ENCODE measurements around the gene COL19A1.

DNA sequence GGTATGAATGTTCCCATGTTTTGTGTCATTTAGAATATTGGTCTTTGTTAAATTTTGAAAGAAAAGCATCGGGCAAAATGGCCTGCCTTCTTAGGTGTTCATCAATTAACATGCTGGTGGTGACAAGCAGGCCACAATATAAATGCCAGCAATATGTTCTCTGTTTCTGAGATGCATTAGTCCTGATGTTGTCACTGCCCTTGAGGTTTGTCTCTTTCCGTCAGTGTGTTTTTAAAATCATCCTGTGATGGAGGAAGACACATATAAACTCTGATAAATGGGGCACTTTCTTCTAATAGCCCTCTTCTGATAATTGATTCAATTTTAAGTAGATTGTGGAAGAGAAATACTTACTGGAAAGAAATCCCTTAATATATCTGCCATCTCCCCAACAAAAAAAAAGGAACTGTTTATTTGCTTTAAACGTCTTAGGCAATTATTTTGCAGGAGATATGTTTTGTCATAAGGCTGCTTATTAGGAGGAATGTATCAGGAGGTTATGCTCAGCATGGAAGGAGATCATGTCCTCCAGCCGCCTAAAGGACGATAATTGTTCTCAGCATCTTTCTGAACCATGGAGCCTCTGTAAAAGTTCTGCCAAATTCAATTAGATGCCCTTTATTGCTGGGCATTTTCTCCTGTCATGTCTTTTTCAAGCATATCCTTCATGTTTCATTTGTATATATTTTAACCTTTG lies 302.5 kb downstream of the COL19A1 start:
- TF ChIP-seq, protein P1, sequence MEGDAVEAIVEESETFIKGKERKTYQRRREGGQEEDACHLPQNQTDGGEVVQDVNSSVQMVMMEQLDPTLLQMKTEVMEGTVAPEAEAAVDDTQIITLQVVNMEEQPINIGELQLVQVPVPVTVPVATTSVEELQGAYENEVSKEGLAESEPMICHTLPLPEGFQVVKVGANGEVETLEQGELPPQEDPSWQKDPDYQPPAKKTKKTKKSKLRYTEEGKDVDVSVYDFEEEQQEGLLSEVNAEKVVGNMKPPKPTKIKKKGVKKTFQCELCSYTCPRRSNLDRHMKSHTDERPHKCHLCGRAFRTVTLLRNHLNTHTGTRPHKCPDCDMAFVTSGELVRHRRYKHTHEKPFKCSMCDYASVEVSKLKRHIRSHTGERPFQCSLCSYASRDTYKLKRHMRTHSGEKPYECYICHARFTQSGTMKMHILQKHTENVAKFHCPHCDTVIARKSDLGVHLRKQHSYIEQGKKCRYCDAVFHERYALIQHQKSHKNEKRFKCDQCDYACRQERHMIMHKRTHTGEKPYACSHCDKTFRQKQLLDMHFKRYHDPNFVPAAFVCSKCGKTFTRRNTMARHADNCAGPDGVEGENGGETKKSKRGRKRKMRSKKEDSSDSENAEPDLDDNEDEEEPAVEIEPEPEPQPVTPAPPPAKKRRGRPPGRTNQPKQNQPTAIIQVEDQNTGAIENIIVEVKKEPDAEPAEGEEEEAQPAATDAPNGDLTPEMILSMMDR (conservative IDR thresholded peaks at IDR 0.05; ENCODE audit: low read depth in 2 of 2): no peak
- TF ChIP-seq POLR2AphosphoS5 (IDR thresholded peaks at IDR 0.05; ENCODE audit: low read depth) (no peak), NANOG (IDR thresholded peaks at IDR 0.05; ENCODE audit: borderline replicate concordance) (no peak), JUNB (IDR thresholded peaks at IDR 0.05; ENCODE audit: unreplicated experiment) (no peak), EZH2 (IDR thresholded peaks at IDR 0.05; ENCODE audit: low read depth, unreplicated experiment) (no peak)
- TF ChIP-seq, protein P2, sequence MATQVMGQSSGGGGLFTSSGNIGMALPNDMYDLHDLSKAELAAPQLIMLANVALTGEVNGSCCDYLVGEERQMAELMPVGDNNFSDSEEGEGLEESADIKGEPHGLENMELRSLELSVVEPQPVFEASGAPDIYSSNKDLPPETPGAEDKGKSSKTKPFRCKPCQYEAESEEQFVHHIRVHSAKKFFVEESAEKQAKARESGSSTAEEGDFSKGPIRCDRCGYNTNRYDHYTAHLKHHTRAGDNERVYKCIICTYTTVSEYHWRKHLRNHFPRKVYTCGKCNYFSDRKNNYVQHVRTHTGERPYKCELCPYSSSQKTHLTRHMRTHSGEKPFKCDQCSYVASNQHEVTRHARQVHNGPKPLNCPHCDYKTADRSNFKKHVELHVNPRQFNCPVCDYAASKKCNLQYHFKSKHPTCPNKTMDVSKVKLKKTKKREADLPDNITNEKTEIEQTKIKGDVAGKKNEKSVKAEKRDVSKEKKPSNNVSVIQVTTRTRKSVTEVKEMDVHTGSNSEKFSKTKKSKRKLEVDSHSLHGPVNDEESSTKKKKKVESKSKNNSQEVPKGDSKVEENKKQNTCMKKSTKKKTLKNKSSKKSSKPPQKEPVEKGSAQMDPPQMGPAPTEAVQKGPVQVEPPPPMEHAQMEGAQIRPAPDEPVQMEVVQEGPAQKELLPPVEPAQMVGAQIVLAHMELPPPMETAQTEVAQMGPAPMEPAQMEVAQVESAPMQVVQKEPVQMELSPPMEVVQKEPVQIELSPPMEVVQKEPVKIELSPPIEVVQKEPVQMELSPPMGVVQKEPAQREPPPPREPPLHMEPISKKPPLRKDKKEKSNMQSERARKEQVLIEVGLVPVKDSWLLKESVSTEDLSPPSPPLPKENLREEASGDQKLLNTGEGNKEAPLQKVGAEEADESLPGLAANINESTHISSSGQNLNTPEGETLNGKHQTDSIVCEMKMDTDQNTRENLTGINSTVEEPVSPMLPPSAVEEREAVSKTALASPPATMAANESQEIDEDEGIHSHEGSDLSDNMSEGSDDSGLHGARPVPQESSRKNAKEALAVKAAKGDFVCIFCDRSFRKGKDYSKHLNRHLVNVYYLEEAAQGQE (IDR thresholded peaks at IDR 0.05; ENCODE audit: unreplicated experiment): no peak

Measured in GM23338 (cell line).